Measurements from ENCODE around the gene FAM180A.

DNA sequence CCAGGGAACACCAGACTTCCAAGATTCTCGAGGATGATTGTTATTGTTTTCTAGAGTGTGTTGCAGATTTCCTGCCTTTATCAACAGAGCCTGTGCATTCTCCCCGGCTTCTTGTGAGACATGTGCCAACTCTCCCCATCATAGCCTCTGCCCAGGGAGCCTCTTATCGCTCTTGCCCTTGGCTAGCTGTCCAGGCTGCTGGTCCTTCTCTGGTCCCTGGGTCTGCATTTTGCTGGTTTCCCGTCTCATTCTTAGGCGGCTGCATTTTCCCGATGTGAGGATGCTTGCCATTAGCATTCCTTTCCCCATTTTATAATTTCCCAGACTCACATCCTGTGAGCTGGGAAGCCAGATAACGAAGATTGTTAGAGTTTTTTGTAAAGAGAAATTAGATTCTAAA is 35.8 kb downstream of the FAM180A start:
- TF ChIP-seq, protein P1, sequence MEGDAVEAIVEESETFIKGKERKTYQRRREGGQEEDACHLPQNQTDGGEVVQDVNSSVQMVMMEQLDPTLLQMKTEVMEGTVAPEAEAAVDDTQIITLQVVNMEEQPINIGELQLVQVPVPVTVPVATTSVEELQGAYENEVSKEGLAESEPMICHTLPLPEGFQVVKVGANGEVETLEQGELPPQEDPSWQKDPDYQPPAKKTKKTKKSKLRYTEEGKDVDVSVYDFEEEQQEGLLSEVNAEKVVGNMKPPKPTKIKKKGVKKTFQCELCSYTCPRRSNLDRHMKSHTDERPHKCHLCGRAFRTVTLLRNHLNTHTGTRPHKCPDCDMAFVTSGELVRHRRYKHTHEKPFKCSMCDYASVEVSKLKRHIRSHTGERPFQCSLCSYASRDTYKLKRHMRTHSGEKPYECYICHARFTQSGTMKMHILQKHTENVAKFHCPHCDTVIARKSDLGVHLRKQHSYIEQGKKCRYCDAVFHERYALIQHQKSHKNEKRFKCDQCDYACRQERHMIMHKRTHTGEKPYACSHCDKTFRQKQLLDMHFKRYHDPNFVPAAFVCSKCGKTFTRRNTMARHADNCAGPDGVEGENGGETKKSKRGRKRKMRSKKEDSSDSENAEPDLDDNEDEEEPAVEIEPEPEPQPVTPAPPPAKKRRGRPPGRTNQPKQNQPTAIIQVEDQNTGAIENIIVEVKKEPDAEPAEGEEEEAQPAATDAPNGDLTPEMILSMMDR (conservative IDR thresholded peaks at IDR 0.05; ENCODE audit: low read depth, low read length) = no peak
- TF ChIP-seq EZH2 (IDR thresholded peaks at IDR 0.05; ENCODE audit: low read length, unreplicated experiment) (no peak), EZH2phosphoT487 (IDR thresholded peaks at IDR 0.05; ENCODE audit: borderline replicate concordance, low read length) (no peak)

All from PC-3 (cell line).